Measurements from ENCODE around the gene GPR137. TPM values are rescaled to one million over a fixed set of nuclear protein-coding genes. Genes with fewer than 3 reads are reported as not detected.

The GPR137 gene
- total and polyA plus RNA-seq, 9 of the 15 experiments (the other 6 are each of a cell fraction or from before 2014, with no cell fraction given): 0.32 to 26.7 (median 10.7) TPM

DNA sequence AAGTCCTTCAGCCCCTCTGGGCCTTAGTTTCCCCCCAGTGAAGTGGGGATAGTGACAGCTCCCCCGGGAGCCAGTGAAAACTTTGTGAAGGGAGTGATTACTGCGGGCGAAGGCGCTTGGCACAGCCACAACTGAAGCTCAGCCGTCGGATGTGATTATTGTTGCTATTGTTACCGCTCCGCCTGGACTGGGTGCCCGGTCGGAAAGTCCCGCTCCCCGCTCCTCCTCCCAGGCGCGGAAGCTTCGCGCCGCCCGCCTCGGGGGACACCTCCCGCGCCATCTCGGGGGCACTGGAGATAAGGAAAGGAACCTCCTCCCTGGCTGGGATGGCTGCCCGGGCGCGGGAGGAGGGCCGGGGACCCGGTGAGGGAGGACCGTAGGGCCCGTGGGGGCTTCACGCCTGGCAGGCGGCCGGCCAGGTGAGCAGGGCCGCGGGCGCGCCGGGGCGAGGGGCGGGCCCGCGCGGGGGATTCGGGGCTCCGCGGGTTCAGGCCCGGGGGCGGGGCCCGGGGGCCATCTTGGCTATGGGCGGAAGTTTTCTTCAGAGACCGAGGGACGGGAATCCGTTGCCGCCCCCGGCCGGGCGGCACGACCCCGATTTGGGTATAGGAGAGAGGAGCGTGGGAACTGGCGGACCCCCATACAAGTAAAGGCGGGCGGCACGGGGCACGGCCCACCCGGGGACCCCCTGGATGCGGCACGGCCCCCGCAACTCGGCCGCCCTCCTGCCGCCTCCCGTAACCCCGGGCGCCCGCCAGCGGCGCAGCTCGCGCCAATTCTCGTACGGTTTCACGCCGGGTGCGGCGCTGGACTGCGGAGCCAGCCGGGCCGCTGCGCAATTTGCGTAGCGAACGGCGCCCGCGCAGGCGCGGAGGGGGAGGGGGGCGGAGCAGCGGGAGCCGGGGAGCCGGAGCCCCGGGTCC, at the start of gene GPR137 (continued):
- TF ChIP-seq DACH1 (IDR thresholded peaks at IDR 0.05; ENCODE audit: partially characterized antibody) (no peak), SPI1 (IDR thresholded peaks at IDR 0.05; ENCODE audit: borderline replicate concordance, low read depth, low read length) (no peak), ZBTB7A (IDR thresholded peaks at IDR 0.05; ENCODE audit: borderline replicate concordance, control insufficient read depth, low read depth, low read length) (peak; percentile 83; the same call in 1 of the 2 replicates), HDAC6 (IDR thresholded peaks at IDR 0.05; ENCODE audit: low read depth, low read length) (no peak), ZNF431 (CRISPR knock-in tag; IDR thresholded peaks at IDR 0.05) (no peak), NR3C1 (CRISPR knock-in tag; IDR thresholded peaks at IDR 0.05) (no peak), RFX5 (IDR thresholded peaks at IDR 0.05; ENCODE audit: low read depth, low read length) (no peak), TARDBP (IDR thresholded peaks at IDR 0.05) (0 out of 2 replicates have a peak, but pooled peaks have one; percentile 42), ZC3H11A (IDR thresholded peaks at IDR 0.05; ENCODE audit: low read depth, low read length) (no peak), ZNF384 (IDR thresholded peaks at IDR 0.05; ENCODE audit: low read depth, low read length) (no peak), ZBTB17 (CRISPR knock-in tag; IDR thresholded peaks at IDR 0.05) (no peak)
- TF ChIP-seq, protein P1, sequence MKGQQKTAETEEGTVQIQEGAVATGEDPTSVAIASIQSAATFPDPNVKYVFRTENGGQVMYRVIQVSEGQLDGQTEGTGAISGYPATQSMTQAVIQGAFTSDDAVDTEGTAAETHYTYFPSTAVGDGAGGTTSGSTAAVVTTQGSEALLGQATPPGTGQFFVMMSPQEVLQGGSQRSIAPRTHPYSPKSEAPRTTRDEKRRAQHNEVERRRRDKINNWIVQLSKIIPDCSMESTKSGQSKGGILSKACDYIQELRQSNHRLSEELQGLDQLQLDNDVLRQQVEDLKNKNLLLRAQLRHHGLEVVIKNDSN (CRISPR knock-in tag; IDR thresholded peaks at IDR 0.05): peak; percentile 5; the same call in 1 of the 2 replicates
- TF ChIP-seq, protein P2, sequence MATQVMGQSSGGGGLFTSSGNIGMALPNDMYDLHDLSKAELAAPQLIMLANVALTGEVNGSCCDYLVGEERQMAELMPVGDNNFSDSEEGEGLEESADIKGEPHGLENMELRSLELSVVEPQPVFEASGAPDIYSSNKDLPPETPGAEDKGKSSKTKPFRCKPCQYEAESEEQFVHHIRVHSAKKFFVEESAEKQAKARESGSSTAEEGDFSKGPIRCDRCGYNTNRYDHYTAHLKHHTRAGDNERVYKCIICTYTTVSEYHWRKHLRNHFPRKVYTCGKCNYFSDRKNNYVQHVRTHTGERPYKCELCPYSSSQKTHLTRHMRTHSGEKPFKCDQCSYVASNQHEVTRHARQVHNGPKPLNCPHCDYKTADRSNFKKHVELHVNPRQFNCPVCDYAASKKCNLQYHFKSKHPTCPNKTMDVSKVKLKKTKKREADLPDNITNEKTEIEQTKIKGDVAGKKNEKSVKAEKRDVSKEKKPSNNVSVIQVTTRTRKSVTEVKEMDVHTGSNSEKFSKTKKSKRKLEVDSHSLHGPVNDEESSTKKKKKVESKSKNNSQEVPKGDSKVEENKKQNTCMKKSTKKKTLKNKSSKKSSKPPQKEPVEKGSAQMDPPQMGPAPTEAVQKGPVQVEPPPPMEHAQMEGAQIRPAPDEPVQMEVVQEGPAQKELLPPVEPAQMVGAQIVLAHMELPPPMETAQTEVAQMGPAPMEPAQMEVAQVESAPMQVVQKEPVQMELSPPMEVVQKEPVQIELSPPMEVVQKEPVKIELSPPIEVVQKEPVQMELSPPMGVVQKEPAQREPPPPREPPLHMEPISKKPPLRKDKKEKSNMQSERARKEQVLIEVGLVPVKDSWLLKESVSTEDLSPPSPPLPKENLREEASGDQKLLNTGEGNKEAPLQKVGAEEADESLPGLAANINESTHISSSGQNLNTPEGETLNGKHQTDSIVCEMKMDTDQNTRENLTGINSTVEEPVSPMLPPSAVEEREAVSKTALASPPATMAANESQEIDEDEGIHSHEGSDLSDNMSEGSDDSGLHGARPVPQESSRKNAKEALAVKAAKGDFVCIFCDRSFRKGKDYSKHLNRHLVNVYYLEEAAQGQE (IDR thresholded peaks at IDR 0.05; ENCODE audit: borderline replicate concordance): no peak
- TF ChIP-seq, protein P2 (CRISPR knock-in tag; IDR thresholded peaks at IDR 0.05; ENCODE audit: low read depth): peak; percentile 62; the same call in 1 of the 2 replicates
- TF ChIP-seq, protein P3, sequence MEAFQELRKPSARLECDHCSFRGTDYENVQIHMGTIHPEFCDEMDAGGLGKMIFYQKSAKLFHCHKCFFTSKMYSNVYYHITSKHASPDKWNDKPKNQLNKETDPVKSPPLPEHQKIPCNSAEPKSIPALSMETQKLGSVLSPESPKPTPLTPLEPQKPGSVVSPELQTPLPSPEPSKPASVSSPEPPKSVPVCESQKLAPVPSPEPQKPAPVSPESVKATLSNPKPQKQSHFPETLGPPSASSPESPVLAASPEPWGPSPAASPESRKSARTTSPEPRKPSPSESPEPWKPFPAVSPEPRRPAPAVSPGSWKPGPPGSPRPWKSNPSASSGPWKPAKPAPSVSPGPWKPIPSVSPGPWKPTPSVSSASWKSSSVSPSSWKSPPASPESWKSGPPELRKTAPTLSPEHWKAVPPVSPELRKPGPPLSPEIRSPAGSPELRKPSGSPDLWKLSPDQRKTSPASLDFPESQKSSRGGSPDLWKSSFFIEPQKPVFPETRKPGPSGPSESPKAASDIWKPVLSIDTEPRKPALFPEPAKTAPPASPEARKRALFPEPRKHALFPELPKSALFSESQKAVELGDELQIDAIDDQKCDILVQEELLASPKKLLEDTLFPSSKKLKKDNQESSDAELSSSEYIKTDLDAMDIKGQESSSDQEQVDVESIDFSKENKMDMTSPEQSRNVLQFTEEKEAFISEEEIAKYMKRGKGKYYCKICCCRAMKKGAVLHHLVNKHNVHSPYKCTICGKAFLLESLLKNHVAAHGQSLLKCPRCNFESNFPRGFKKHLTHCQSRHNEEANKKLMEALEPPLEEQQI (IDR thresholded peaks at IDR 0.05): no peak
- TF ChIP-seq, protein P4, sequence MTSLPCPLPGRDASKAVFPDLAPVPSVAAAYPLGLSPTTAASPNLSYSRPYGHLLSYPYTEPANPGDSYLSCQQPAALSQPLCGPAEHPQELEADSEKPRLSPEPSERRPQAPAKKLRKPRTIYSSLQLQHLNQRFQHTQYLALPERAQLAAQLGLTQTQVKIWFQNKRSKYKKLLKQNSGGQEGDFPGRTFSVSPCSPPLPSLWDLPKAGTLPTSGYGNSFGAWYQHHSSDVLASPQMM (CRISPR knock-in tag; IDR thresholded peaks at IDR 0.05): no peak
